Peyer's patch (tissue), 4 donors: ENCODE data around the gene NRL. TPM values are rescaled to one million over a fixed set of nuclear protein-coding genes. Genes with fewer than 3 reads are reported as not detected.

Experiments
- DNase-seq, 3 donors: peaks; one replicate each; pipeline ENCODE4 v3.0.0-alpha.2; 2017 to 2019
- H3K27ac ChIP-seq, 4 donors: fragments of 200-600 bp; sonication (generic); one replicate each; pipeline ENCODE4 v1.5.1; 2016 to 2019
- H3K27me3 ChIP-seq, 2 donors: fragments of 200-600 bp; sonication (generic); one replicate each; pipeline ENCODE4 v1.5.1; 2019
- H3K36me3 ChIP-seq, 3 donors: fragments of 200-600 bp; sonication (generic); one replicate each; pipeline ENCODE4 v1.5.1; 2016 to 2019
- H3K4me1 ChIP-seq, 4 donors: fragments of 200-600 bp; sonication (generic); one replicate each; pipeline ENCODE4 v1.5.1; 2016 to 2019
- H3K4me3 ChIP-seq, 4 donors: fragments of 200-600 bp; sonication (generic); 1 replicate in 3 of 4; 2 replicates in 1 of 4; pipeline ENCODE4 v1.5.1; 2016 to 2019; ENCODE audit warnings: mild to moderate bottlenecking in 1 of 4
- H3K9me3 ChIP-seq, 4 donors: fragments of 200-600 bp; sonication (generic); one replicate each; pipeline ENCODE4 v1.5.1; 2016 to 2019; ENCODE audit warnings: mild to moderate bottlenecking in 1 of 4
- CTCF ChIP-seq, 6 experiments: fragments of 450-650 bp in 4 of 6; fragments of 200-600 bp in 2 of 6; sonication (generic) in 1 of 6; IDR thresholded peaks; one replicate each; pipeline ENCODE4 v1.5.1; 2017 to 2019; ENCODE audit warnings: antibody characterized with exemption in 6 of 6, mild to moderate bottlenecking in 3 of 6, moderate library complexity in 1 of 6
- POLR2A ChIP-seq, 2 donors: fragments of 450-650 bp; IDR thresholded peaks; one replicate each; pipeline ENCODE4 v1.5.1; 2017; ENCODE audit warnings: antibody characterized with exemption in 2 of 2, mild to moderate bottlenecking in 2 of 2, moderate library complexity in 2 of 2
- total RNA-seq, 4 donors: library from RNA; depleted of rRNA; stranded (reverse); fragments of >200 nt; gene quantifications; one replicate each; pipeline ENCODE4 v1.1.0, GENCODE V29; 2016

Gene NRL
- total RNA-seq, 4 donors from 2014 or later: 4.6 to 14.2 (median 13.5) TPM; not detected in 1

DNA sequence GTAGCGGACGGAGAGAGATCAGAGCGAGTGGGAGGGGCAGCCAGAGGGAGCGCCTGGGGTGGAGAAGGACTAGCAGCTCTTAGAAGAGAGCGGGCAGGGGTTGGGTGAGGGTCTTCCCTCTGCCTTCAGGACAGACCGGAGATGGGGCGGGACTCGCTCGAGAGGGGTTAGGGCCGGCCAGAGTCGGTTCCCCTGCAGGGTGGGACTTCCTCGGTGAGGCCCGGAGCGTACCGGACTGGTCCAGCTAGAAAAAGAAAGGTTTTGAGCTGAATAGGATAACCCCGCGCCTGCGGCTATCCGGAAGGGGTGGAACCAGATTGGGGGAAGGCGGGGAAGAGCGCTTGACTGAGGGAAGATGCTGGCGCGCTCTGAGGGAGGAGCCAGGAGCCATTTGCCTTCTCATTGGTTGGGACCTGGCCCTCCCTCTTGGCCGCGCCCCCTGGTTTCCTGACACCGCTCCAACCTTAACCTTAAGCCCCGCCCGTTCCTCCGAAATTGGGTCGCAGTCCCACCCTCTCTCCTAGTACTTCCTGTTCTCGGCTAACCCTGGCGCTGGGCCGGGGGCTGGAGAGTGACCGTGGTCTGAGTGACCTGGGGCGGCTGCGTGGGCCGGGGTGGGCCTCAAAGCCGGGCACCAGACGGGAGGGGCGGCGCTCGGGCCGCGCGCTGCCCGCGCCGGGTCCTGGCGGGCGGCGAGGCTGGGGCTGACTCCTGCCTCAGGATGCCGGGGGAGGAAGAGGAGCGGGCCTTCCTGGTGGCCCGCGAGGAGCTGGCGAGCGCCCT is 32.4 kb upstream of the NRL start, which contains the start of gene RNF31:
RNF31 (plus strand) TSS at position 521 of the 783 bp plus-strand sequence; CDS start at position 722, 201 bp downstream.
- Histone ChIP-seq H3K27me3 (no peaks in the 10 kb centered on the region), H3K36me3 (peaks cover 0 to 36% (median 2%) of the 10 kb centered on the region in 3 donors), H3K27ac (peak within 1 kb of the TSS; percentile 80 to 96 (median 94)), H3K4me3 (peak within 1 kb of the TSS; percentile 73 to 96 (median 78)), H3K4me1 (peaks cover 0 to 45% (median 15%) of the 10 kb centered on the region in 4 donors), H3K9me3 (no peaks in the 10 kb centered on the region)
- peak; percentile 98 to 99 (median 99) for DNase-seq
- TF ChIP-seq CTCF (IDR thresholded peaks at IDR 0.05) (no peak), POLR2A (IDR thresholded peaks at IDR 0.05) (peak; percentile 38 to 54)

- H3K4me1 ChIP-seq: peaks cover 0 to 48% (median 16%) of the 10 kb centered on the region in 4 donors
- peak; percentile 95 to 98 (median 97) for DNase-seq
Observed at GRCh38 chr14:24146453-24146977, 31.8 kb upstream of the NRL start, which contains the start of gene PSME2. Gene PSME2 (minus strand): TSS chr14:24146610. CDS start chr14:24146581, 29 bp downstream.

DNA sequence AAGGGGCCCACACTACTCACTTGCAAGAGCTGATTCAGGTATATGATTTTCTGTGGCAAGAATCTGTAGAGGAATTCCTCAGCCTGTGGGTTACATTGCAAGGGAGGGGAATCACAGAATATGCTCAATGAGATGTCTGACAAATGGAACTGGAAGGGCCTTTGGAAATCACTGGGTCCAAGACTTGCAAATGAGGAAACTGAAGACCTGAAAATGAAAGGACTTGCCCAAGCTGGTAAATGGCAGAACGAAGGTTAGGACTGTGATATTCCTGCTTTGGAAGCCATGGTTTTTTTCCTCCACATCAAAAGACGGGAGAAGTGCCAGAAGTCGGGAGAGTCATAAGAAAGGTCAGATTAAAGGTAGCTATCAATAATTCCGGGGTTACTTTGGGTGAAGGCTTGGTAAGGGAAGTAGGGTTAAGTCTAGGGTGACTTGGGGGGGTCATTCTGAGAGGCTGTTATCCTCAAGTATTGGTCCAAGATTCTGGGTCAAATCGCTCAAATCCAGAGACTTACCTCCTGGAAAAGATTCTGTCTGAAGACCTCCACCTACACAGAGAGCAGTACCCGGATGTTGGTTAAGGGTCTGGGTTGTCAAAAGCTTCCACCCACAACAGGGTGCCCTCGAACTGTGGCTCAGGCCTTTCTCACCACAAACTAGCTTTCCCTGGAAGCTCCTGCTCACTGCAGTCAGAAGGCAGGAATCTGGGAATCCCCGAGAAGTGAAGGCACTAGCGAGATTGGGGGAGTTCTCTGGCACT is 31.1 kb upstream of the NRL start:
- no peaks in the 10 kb centered on the region for H3K9me3 ChIP-seq
- DNase-seq: no peak
- peak overlapping the region; percentile 80 to 96 (median 94) for H3K27ac ChIP-seq
- peak overlapping the region; percentile 73 to 96 (median 78) for H3K4me3 ChIP-seq
- no peak for TF ChIP-seq POLR2A (IDR thresholded peaks at IDR 0.05)
- TF ChIP-seq CTCF (IDR thresholded peaks at IDR 0.05): no peak
- H3K4me1 ChIP-seq: peaks cover 0 to 48% (median 16%) of the 10 kb centered on the region in 4 donors
- H3K27me3 ChIP-seq: no peaks in the 10 kb centered on the region
- peaks cover 0 to 23% (median 0%) of the 10 kb centered on the region in 3 donors for H3K36me3 ChIP-seq

More at GRCh38 chr14:24146453-24146977, 31.8 kb upstream of the NRL start, which contains the start of gene PSME2:
- Histone ChIP-seq H3K27ac (peak within 1 kb of the TSS; percentile 80 to 96 (median 94)), H3K36me3 (peaks cover 0 to 30% (median 1%) of the 10 kb centered on the region in 3 donors), H3K9me3 (no peaks in the 10 kb centered on the region), H3K4me3 (peak within 1 kb of the TSS; percentile 73 to 96 (median 78)), H3K27me3 (no peaks in the 10 kb centered on the region)
- TF ChIP-seq CTCF (IDR thresholded peaks at IDR 0.05): no peak
- peak; percentile 36 to 73 for TF ChIP-seq POLR2A (IDR thresholded peaks at IDR 0.05)

- DNase-seq: no peak
- Histone ChIP-seq H3K4me3 (peak overlapping the region; percentile 73 to 96 (median 78)), H3K9me3 (no peaks in the 10 kb centered on the region), H3K27me3 (no peaks in the 10 kb centered on the region), H3K27ac (peak overlapping the region; percentile 80 to 96 (median 94)), H3K4me1 (peaks cover 0 to 49% (median 18%) of the 10 kb centered on the region in 4 donors), H3K36me3 (peaks cover 0 to 17% (median 0%) of the 10 kb centered on the region in 3 donors)
- no peak for TF ChIP-seq CTCF (IDR thresholded peaks at IDR 0.05)
- no peak for TF ChIP-seq POLR2A (IDR thresholded peaks at IDR 0.05)
Observed at GRCh38 chr14:24145219-24145618, 30.5 kb upstream of the NRL start.

GRCh38 chr14:24144451-24144850 is 29.7 kb upstream of the NRL start:
- no peak for TF ChIP-seq CTCF (IDR thresholded peaks at IDR 0.05)
- TF ChIP-seq POLR2A (IDR thresholded peaks at IDR 0.05): no peak
- H3K4me3 ChIP-seq: no peak overlapping the region
- H3K27me3 ChIP-seq: no peaks in the 10 kb centered on the region
- no peaks in the 10 kb centered on the region for H3K9me3 ChIP-seq
- H3K4me1 ChIP-seq: peaks cover 0 to 56% (median 20%) of the 10 kb centered on the region in 4 donors
- peak overlapping the region in 1 of 4 donors; percentile 12 for H3K27ac ChIP-seq
- DNase-seq: no peak
- peaks cover 0 to 9% (median 0%) of the 10 kb centered on the region in 3 donors for H3K36me3 ChIP-seq
